Prostate gland (tissue), 2 donors: Measurements from ENCODE around the gene SERTAD4. TPM values are rescaled to one million over a fixed set of nuclear protein-coding genes. Genes with fewer than 3 reads are reported as not detected.
A peak's percentile ranks its signal among the peaks of the same experiment; 100 is the strongest.
"Not testable (repeated sequence)": the region's sequence is repeated elsewhere in the genome, so short reads cannot be mapped to it uniquely, and the experiment has no call there.

Source experiments
- DNase-seq: peaks from one replicate; pipeline ENCODE4 v3.0.0-alpha.2; 2019; ENCODE audit warnings: low spot score
- H3K27ac ChIP-seq, 2 donors: fragments of 200-600 bp; sonication (generic); 2 replicates each; pipeline ENCODE4 v1.5.1; 2017 to 2019
- H3K27me3 ChIP-seq: fragments of 200-600 bp; sonication (generic); replicated peaks from 2 replicates; pipeline ENCODE4 v1.5.1; 2019; ENCODE audit not compliant: insufficient read depth
- H3K36me3 ChIP-seq, 2 donors: fragments of 200-600 bp; sonication (generic); 1 replicate in 1 of 2; 2 replicates in 1 of 2; pipeline versions ENCODE4 v1.5.1 to v1.8.1; 2017 to 2019
- H3K4me1 ChIP-seq: fragments of 200-600 bp; sonication (generic); replicated peaks from 2 replicates; pipeline ENCODE4 v1.5.1; 2019
- H3K4me3 ChIP-seq, 2 donors: fragments of 200-600 bp; sonication (generic); 2 replicates each; pipeline ENCODE4 v1.5.1; 2017 to 2019
- H3K9me3 ChIP-seq: fragments of 200-600 bp; sonication (generic); 2 replicates; pipeline ENCODE4 v1.5.1; 2017
- POLR2A ChIP-seq: fragments of 450-650 bp; IDR thresholded peaks from one replicate; pipeline ENCODE4 v1.6.1; 2016; ENCODE audit warnings: antibody characterized with exemption, mild to moderate bottlenecking
- POLR2AphosphoS5 ChIP-seq: sonication (generic); formaldehyde crosslinking; IDR thresholded peaks from one replicate; pipeline ENCODE4 v1.6.1; 2017; ENCODE audit warnings: antibody characterized with exemption
- WGBS: methylation state at CpG from one replicate; pipeline ENCODE4 v1.1.5; 2018; 5-methylcytosine and 5-hydroxymethylcytosine counted together
- intact Hi-C: fragments of 100-400 bp; cut with DNase I; formaldehyde crosslinking; loops from one replicate; pipeline ENCODE4 v1.14.2; 2022
- total RNA-seq, 2 donors: library from RNA; depleted of rRNA; stranded (reverse); fragments of >200 nt; gene quantifications; one replicate each; pipeline ENCODE4 v1.1.0, GENCODE V29; 2016
- TF ChIP-seq, protein P1 (sequence below), 4 experiments: fragments of 200-600 bp in 2 of 4; fragments of 450-650 bp in 2 of 4; sonication (generic) in 2 of 4; IDR thresholded peaks; 1 replicate in 3 of 4; 2 replicates in 1 of 4; pipeline ENCODE4 v1.5.1; 2016 to 2019; ENCODE audit warnings: antibody characterized with exemption in 4 of 4, mild to moderate bottlenecking in 2 of 4, moderate library complexity in 2 of 4

SERTAD4 gene
- total RNA-seq: 10 to 100 TPM in 1 of 2 donors, 1 to 10 TPM in 1; 2.0 to 10.6 TPM

DNA sequence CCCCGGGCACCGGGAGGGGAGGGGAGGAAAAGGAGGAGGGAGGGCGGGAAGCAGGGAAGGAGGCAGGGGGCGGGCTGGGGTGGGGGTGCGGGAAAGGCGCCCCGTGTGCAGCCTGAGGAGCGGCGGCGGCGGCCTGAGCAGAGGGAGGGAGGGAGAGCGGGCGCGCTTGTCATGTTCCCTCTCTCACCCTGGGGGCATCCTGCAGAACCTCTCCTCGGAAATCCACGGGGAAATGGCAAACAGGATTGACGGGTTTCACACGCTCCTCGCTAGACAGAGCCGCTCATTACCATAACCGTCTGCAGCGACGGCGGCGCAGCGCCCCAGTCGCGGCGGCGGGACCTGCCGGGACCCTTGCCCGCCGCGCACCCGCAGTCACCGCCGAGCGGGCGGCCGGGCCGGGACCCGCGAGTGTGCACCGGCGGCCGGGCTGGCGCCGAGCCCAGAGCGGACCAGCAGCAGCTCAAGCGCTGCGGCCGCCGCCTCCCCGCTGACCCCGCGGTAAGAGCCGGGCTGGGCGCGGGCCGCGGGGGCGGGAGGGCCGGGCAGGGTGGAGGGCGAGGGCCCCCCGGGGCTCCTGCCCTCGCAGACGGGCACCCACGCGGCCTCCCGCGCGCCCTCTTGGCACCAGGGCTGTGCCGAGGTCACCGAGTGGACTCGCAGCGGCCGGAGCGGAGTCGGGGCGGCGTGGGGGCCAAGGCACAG lies at the start of gene SERTAD4:
TSS of gene SERTAD4 (plus strand) at position 286 of the 705 bp plus-strand sequence. CDS start 5,165 bp downstream, outside the sequence.
- under 1% methylated on average over 41 of the region's 81 CpGs for WGBS
- intact Hi-C loops: no loop called here
- Histone ChIP-seq H3K27ac (peak within 1 kb of the TSS; percentile 75 to 80), H3K27me3 (no peaks in the 10 kb centered on the region), H3K4me3 (peak within 1 kb of the TSS; percentile 46 to 67), H3K9me3 (no peaks in the 10 kb centered on the region), H3K4me1 (no peaks in the 10 kb centered on the region), H3K36me3 (no peaks in the 10 kb centered on the region)
- TF ChIP-seq POLR2A: no peak
- TF ChIP-seq POLR2AphosphoS5: no peak
- TF ChIP-seq, protein P1, sequence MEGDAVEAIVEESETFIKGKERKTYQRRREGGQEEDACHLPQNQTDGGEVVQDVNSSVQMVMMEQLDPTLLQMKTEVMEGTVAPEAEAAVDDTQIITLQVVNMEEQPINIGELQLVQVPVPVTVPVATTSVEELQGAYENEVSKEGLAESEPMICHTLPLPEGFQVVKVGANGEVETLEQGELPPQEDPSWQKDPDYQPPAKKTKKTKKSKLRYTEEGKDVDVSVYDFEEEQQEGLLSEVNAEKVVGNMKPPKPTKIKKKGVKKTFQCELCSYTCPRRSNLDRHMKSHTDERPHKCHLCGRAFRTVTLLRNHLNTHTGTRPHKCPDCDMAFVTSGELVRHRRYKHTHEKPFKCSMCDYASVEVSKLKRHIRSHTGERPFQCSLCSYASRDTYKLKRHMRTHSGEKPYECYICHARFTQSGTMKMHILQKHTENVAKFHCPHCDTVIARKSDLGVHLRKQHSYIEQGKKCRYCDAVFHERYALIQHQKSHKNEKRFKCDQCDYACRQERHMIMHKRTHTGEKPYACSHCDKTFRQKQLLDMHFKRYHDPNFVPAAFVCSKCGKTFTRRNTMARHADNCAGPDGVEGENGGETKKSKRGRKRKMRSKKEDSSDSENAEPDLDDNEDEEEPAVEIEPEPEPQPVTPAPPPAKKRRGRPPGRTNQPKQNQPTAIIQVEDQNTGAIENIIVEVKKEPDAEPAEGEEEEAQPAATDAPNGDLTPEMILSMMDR (IDR thresholded peaks at IDR 0.05): no peak
- DNase-seq: peak; percentile 83

DNA sequence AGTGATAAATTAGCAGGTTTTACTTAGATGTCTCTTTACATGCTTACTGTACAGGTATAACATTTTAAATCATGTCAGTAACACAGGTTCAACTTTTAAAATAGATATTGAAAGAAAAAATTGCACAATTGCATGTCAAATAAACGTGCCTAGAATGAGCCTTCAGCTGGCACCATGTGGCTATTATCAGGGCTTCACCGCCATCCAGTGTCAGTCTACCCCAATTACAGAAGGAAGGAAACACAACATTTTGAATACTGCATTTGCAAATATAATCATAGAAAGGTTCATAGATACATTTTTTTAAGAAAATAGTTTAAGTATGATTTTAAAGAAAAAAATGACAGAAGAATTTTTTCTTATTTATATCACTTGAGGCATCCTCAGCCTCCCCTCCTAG lies 47.5 kb upstream of the SERTAD4 start:
- H3K27ac ChIP-seq: no peak overlapping the region
- no peak for DNase-seq
- intact Hi-C loops: no loop called here
- H3K9me3 ChIP-seq: no peaks in the 10 kb centered on the region
- H3K27me3 ChIP-seq: no peaks in the 10 kb centered on the region
- TF ChIP-seq, protein P1 (IDR thresholded peaks at IDR 0.05): no peak
- TF ChIP-seq POLR2A (no peak), POLR2AphosphoS5 (no peak)
- no peak overlapping the region for H3K4me3 ChIP-seq
- H3K4me1 ChIP-seq: no peaks in the 10 kb centered on the region
- WGBS: 70% methylated on average over 2 of the region's 2 CpGs
- no peaks in the 10 kb centered on the region for H3K36me3 ChIP-seq

DNA sequence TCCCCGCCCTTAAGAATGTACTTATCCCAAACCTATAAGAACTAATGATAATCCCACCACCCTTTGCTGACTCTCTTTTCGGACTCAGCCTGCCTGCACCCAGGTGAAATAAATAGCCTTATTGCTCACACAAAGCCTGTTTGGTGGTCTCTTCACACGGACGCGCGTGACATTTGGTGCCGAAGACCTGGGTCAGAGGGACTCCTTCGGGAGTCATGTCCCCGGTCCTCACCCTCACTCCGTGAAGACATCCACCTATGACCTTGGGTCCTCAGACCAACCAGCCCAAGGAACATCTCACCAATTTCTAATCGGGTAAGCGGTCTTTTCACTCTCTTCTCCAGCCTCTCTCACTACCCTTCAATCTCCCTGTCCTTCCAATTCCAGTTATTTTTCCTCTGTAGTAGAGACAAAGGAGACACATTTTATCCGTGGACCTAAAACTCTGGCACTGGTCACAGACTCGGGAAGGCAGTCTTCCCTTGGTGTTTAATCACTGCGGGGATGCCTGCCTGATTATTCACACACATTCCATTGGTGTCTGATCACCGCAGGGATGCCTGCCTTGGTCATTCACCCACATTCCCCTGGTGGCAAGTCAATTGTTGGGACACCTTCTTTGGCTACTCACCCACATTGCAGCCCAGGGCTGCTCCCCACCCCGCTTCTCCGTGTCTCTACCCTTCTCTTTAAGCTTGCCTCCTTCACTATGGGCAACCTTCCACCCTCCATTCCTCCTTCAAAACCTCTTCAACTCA lies 44.6 kb upstream of the SERTAD4 start:
- H3K36me3 ChIP-seq, intact Hi-C loops, H3K9me3 ChIP-seq, H3K4me3 ChIP-seq, H3K27me3 ChIP-seq, H3K27ac ChIP-seq, DNase-seq, H3K4me1 ChIP-seq: not testable (repeated sequence)
- 88% methylated on average over 18 of the region's 18 CpGs for WGBS

DNA sequence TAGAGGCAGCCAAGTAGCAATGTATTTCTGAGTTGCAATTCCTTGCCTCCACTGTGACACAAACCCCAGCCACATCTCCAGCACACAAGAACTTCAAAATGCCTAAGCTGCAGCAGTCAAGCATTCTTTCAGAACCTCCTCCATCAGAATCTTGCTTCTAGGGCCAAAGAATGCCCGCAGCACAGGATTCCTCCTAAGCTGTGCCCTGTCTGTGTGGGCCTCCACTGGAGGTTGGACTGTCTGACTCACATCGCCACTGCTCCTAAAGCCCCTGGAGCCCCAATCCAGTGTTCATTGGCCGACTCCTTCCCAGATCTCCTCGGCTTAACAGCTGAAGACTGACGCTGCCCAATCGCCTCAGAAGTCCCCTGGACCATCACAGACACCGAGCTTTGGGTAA lies 43.2 kb upstream of the SERTAD4 start:
- WGBS: 88% methylated on average over 7 of the region's 7 CpGs
- Histone ChIP-seq H3K4me3 (no peak overlapping the region), H3K36me3 (no peaks in the 10 kb centered on the region), H3K27ac (no peak overlapping the region), H3K9me3 (no peaks in the 10 kb centered on the region), H3K4me1 (no peaks in the 10 kb centered on the region), H3K27me3 (no peaks in the 10 kb centered on the region)
- DNase-seq: no peak
- TF ChIP-seq POLR2AphosphoS5: no peak
- TF ChIP-seq, protein P1 (IDR thresholded peaks at IDR 0.05): no peak
- TF ChIP-seq POLR2A: no peak
- intact Hi-C loops: no loop called here

DNA sequence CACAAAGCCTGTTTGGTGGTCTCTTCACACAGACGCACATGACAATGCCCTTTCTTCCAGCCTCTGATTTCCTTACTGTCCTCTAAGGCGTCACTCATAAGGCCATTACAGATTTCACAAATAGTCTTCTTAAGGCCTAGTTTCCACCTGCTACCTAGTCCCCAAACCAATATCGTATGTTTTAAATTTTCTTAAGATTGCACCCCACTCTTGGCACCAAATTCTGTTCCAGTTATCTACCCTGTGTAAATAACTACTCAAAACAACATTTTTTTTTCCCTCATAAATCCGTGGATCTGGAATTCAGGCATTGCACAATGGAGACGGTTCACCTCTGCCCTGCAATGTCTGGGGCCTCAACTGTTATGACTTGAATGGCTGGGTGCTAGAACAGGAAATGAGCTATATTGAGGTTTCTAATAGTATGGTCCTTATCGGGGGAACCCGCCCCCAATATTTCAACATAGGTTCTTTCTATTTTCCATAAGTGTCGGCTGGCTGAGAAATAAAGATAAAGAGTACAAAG lies 36.9 kb upstream of the SERTAD4 start:
- H3K4me1 ChIP-seq: no peaks in the 10 kb centered on the region
- 93% methylated on average over 8 of the region's 8 CpGs for WGBS
- intact Hi-C loops: no loop called here
- no peak for DNase-seq
- H3K27me3 ChIP-seq: no peaks in the 10 kb centered on the region
- H3K36me3 ChIP-seq: no peaks in the 10 kb centered on the region
- TF ChIP-seq, protein P1 (IDR thresholded peaks at IDR 0.05): no peak
- TF ChIP-seq POLR2A: no peak
- no peak for TF ChIP-seq POLR2AphosphoS5
- H3K9me3 ChIP-seq: no peaks in the 10 kb centered on the region
- H3K27ac ChIP-seq: no peak overlapping the region
- no peak overlapping the region for H3K4me3 ChIP-seq

DNA sequence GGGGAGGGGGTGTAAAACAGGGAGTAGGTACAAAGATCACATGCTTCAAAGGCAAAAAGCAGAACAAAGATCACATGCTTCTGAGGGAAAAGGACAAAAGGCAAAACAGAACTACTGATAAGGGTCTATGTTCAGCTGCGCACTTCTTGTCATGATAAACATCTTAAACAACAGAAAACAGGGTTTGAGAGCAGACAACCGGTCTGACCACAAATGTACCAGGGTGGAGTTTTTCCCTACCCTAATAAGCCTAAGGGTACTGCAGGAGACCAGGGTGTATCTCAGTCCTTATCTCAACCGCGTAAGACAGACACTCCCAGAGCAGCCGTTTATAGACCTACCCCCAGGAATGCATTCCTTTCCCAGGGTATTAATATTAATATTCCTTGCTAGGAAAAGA lies 36.3 kb upstream of the SERTAD4 start:
- DNase-seq, H3K27me3 ChIP-seq, H3K4me1 ChIP-seq, H3K36me3 ChIP-seq, H3K4me3 ChIP-seq, intact Hi-C loops, H3K27ac ChIP-seq, H3K9me3 ChIP-seq: not testable (repeated sequence)
- 84% methylated on average over 5 of the region's 5 CpGs for WGBS
